GM13977 (cell line): ENCODE results near the gene ZFR2.

Experiments
- DNase-seq: peaks from one replicate; pipeline ENCODE4 v3.0.0; 2012; ENCODE audit warnings: low spot score
- CTCF ChIP-seq: IDR thresholded peaks from 2 replicates; pipeline ENCODE4 v1.5.1; 2012; ENCODE audit warnings: mild to moderate bottlenecking, control low read depth; ENCODE audit not compliant: insufficient read depth; ENCODE audit errors: extremely low read depth, missing control alignments
- in situ Hi-C: fragments of 300-500 bp; cut with MboI; formaldehyde crosslinking; loops from one replicate; pipeline ENCODE4 v1.12.0; 2022; ENCODE audit warnings: low sequenced_read_pairs, low pct_unique_long_range_greater_than_20kb, mixed read lengths, inconsistent platforms; ENCODE audit not compliant: unreplicated experiment

The ZFR2 gene

GRCh38 chr19:3837922-3838321, 30.9 kb downstream of the ZFR2 start:
- no peak for TF ChIP-seq CTCF
- no peak for DNase-seq
- in situ Hi-C loops, result no loop called here

- in situ Hi-C loops, result no loop called here
Measured at GRCh38 chr19:3837332-3837731, 31.5 kb downstream of the ZFR2 start.

GRCh38 chr19:3836887-3837286, 32.0 kb downstream of the ZFR2 start:
- in situ Hi-C loops, result no loop called here
- TF ChIP-seq CTCF, result no peak
- DNase-seq, result no peak

More at GRCh38 chr19:3837332-3837731, 31.5 kb downstream of the ZFR2 start:
- no peak for DNase-seq
- no peak for TF ChIP-seq CTCF

GRCh38 chr19:3835055-3835435, 33.8 kb downstream of the ZFR2 start:
- TF ChIP-seq CTCF, result no peak
- in situ Hi-C loops, result no loop called here
- DNase-seq, result no peak

- in situ Hi-C loops, result no loop called here
- no peak for DNase-seq
- no peak for TF ChIP-seq CTCF
Measured at GRCh38 chr19:3834349-3835054, 34.3 kb downstream of the ZFR2 start.

- TF ChIP-seq CTCF, result no peak
- DNase-seq, result no peak
- in situ Hi-C loops, result no loop called here
Measured at GRCh38 chr19:3833578-3834348, 35.1 kb downstream of the ZFR2 start.
